Ascending aorta (tissue), 2 donors: Measurements from ENCODE around the gene SLC22A6. TPM values are rescaled to one million over a fixed set of nuclear protein-coding genes. Genes with fewer than 3 reads are reported as not detected.

Source experiments
- DNase-seq, 2 donors: peaks; one replicate each; pipeline ENCODE4 v3.0.0-alpha.2; 2019; ENCODE audit warnings: low spot score in 2 of 2
- H3K27ac ChIP-seq, 2 donors: fragments of 200-600 bp; sonication (generic); one replicate each; pipeline ENCODE4 v1.5.1; 2016 to 2017; ENCODE audit warnings: mild to moderate bottlenecking in 1 of 2
- H3K27me3 ChIP-seq: fragments of 200-600 bp; sonication (generic); one replicate; pipeline ENCODE4 v1.5.1; 2017
- H3K36me3 ChIP-seq, 2 donors: fragments of 200-600 bp; sonication (generic); one replicate each; pipeline ENCODE4 v1.5.1; 2016
- H3K4me1 ChIP-seq, 2 donors: fragments of 200-600 bp; sonication (generic); one replicate each; pipeline ENCODE4 v1.5.1; 2016 to 2017; ENCODE audit warnings: mild to moderate bottlenecking in 1 of 2
- H3K4me3 ChIP-seq, 2 donors: fragments of 200-600 bp; sonication (generic); one replicate each; pipeline ENCODE4 v1.5.1; 2016 to 2017; ENCODE audit warnings: mild to moderate bottlenecking in 1 of 2
- H3K9me3 ChIP-seq, 2 donors: fragments of 200-600 bp; sonication (generic); one replicate each; pipeline ENCODE4 v1.5.1; 2016
- intact Hi-C: fragments of 100-400 bp; cut with DNase I; formaldehyde crosslinking; loops from one replicate; pipeline ENCODE4 v1.15.1; 2023
- total RNA-seq: library from RNA; depleted of rRNA; stranded (reverse); fragments of >200 nt; gene quantifications from one replicate; pipeline ENCODE4 v1.1.0, GENCODE V29; 2016
- TF ChIP-seq, protein P1 (sequence below), 3 experiments: fragments of 200-600 bp in 2 of 3; fragments of 450-650 bp in 1 of 3; sonication (generic) in 2 of 3; IDR thresholded peaks; one replicate each; pipeline ENCODE4 v1.5.1; 2016 to 2019; ENCODE audit warnings: antibody characterized with exemption in 3 of 3, mild to moderate bottlenecking in 1 of 3, moderate library complexity in 1 of 3

The SLC22A6 gene
- total RNA-seq, 1 donor from 2014 or later, result not detected

DNA sequence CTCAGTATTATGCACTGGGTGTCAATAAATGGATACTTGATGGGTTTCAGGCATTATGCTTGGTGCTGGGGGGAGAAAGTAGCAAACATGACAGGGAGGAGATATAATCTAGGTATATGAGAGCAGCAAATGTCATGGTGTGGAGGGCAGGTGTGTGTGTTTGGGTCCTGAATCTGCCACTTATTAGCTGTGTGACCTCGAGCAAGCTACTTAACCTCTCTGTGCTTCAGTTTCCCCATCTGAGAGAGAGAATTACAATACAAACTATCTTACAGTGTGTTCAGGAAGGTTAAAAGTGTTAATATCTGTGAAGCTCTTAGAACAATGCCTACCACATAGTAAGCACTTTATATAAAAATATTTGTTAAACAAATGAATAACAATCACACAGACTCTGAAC, 28.1 kb upstream of the SLC22A6 start:
- H3K9me3 ChIP-seq, result no peaks in the 10 kb centered on the region
- no peak overlapping the region for H3K4me3 ChIP-seq
- H3K27me3 ChIP-seq, result no peaks in the 10 kb centered on the region
- TF ChIP-seq, protein P1, sequence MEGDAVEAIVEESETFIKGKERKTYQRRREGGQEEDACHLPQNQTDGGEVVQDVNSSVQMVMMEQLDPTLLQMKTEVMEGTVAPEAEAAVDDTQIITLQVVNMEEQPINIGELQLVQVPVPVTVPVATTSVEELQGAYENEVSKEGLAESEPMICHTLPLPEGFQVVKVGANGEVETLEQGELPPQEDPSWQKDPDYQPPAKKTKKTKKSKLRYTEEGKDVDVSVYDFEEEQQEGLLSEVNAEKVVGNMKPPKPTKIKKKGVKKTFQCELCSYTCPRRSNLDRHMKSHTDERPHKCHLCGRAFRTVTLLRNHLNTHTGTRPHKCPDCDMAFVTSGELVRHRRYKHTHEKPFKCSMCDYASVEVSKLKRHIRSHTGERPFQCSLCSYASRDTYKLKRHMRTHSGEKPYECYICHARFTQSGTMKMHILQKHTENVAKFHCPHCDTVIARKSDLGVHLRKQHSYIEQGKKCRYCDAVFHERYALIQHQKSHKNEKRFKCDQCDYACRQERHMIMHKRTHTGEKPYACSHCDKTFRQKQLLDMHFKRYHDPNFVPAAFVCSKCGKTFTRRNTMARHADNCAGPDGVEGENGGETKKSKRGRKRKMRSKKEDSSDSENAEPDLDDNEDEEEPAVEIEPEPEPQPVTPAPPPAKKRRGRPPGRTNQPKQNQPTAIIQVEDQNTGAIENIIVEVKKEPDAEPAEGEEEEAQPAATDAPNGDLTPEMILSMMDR (IDR thresholded peaks at IDR 0.05), result no peak
- no peak for DNase-seq
- H3K4me1 ChIP-seq, result no peaks in the 10 kb centered on the region
- intact Hi-C loops, result no loop called here
- no peaks in the 10 kb centered on the region for H3K36me3 ChIP-seq
- no peak overlapping the region for H3K27ac ChIP-seq

DNA sequence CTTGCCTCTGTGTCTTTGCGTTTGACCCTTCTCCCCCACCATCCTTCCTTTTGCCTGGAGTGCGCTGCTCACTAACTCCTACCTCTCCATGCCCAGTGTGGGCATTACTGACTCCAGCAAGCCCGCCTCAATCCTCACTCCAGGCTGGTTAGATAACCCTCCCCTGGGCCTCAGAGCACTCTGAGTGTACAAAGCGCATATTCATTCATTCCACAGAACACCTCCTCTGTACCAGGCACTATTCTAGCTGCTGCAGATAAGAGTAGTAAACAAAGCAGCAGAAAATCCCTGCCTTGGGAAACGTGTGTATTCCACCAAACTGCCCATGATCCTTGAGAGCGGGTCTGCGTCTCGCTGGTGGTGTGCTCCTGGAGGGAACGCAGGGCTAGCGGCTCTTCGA, 27.7 kb upstream of the SLC22A6 start:
- no peaks in the 10 kb centered on the region for H3K9me3 ChIP-seq
- no peak overlapping the region for H3K4me3 ChIP-seq
- intact Hi-C loops, result no loop called here
- no peaks in the 10 kb centered on the region for H3K4me1 ChIP-seq
- no peak for DNase-seq
- H3K27me3 ChIP-seq, result no peaks in the 10 kb centered on the region
- TF ChIP-seq, protein P1 (IDR thresholded peaks at IDR 0.05), result no peak
- H3K36me3 ChIP-seq, result no peaks in the 10 kb centered on the region
- no peak overlapping the region for H3K27ac ChIP-seq

DNA sequence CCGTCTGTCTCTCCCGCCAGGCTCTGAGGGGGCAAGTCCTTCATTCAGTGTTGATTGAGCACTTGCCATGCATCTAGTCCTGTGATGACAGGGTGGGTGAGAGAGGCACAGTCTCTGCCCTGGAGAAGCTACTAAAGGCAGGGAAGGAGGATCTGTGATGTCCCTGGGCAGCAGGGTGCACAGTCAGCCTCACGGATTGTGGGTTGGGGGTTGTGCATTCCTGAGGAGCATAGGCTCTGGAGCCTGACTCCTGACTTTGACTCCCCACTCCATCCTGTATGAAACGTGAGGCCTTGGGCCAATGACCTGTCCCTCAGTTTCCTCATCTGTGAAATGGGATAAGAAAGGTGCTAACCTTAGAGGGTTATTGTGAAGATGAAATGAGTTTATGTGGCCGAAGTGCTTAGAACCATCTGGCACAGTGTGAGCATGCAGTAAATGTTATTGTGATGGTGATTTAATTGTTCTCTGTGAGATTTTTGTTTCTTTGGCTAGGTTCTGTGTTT, 26.2 kb upstream of the SLC22A6 start:
- Histone ChIP-seq H3K9me3 (no peaks in the 10 kb centered on the region), H3K27ac (no peak overlapping the region), H3K4me1 (no peaks in the 10 kb centered on the region), H3K36me3 (no peaks in the 10 kb centered on the region), H3K27me3 (no peaks in the 10 kb centered on the region), H3K4me3 (no peak overlapping the region)
- DNase-seq, result no peak
- intact Hi-C loops, result no loop called here
- TF ChIP-seq, protein P1 (IDR thresholded peaks at IDR 0.05), result no peak

DNA sequence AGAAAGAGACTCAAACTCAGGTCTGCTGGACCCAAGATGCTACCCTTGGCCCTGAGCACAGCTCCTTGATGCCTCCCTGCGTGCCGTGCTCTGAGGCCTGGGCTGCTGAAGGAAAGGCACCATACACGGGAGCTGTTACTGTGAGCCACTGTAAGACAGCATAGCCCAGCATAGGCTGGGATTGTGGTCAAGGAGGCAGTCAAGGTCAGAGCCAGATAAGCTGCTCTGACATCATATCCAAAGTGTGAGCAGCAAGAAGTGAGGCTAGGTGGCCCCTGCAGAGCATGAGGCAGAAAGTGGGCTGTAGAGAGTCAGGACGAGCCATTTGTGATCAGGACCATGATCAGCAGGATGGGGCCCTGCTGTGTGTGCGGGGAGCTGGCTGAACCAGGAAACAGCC, 23.2 kb upstream of the SLC22A6 start:
- TF ChIP-seq, protein P1 (IDR thresholded peaks at IDR 0.05), result no peak

DNA sequence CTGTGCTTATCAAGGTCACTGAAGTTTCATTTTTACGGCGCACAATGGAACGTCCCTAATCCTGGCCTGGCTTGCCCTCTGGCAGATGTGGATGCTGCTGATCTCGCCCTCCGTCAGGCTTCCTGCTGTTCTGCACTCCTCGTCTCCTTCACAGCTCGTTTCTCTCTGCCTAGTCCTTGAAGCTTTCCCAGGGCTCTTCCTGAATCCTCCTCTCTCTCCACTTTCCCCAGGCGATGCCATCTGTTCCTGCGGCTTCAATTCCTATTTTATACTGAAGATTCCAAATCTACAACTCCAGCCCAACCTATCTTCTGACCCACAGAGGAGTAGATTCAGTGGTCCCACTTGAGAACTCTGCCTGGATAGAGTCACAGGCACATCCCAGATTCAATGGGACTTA, 16.7 kb upstream of the SLC22A6 start:
- Histone ChIP-seq H3K4me3 (no peak overlapping the region), H3K27me3 (no peaks in the 10 kb centered on the region), H3K4me1 (no peaks in the 10 kb centered on the region), H3K9me3 (no peaks in the 10 kb centered on the region), H3K27ac (no peak overlapping the region), H3K36me3 (no peaks in the 10 kb centered on the region)
- no peak for DNase-seq
- intact Hi-C loops, result no loop called here
- TF ChIP-seq, protein P1 (IDR thresholded peaks at IDR 0.05), result no peak

More for the DNA sequence above, 23.2 kb upstream of the SLC22A6 start:
- H3K9me3 ChIP-seq, result no peaks in the 10 kb centered on the region
- H3K27me3 ChIP-seq, result no peaks in the 10 kb centered on the region
- DNase-seq, result no peak
- no peaks in the 10 kb centered on the region for H3K4me1 ChIP-seq
- no peaks in the 10 kb centered on the region for H3K36me3 ChIP-seq
- intact Hi-C loops, result no loop called here
- no peak overlapping the region for H3K4me3 ChIP-seq
- no peak overlapping the region for H3K27ac ChIP-seq

DNA sequence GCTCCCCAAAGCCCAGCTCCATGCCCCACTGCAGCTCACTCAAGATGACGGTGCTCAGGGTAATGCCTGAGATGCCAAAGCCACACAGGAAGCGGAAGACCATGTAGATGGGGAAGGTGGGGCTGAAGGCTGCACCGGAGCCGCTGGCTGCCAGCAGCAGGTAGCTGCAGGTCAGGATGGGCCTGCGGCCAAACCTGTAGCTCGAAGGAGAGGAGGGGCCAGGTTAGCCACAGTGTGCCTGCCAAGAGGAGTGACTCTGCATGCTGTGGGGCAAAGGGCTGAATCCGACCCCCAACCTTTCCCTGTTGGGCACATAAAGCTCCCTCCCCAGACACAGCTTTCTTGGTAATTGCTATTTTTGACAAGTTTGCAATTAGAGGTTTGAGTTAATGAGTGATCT, 14.9 kb upstream of the SLC22A6 start:
- no peaks in the 10 kb centered on the region for H3K9me3 ChIP-seq
- H3K27me3 ChIP-seq, result no peaks in the 10 kb centered on the region
- no peaks in the 10 kb centered on the region for H3K36me3 ChIP-seq
- no peak for DNase-seq
- intact Hi-C loops, result no loop called here
- TF ChIP-seq, protein P1 (IDR thresholded peaks at IDR 0.05), result no peak
- H3K4me1 ChIP-seq, result no peaks in the 10 kb centered on the region
- H3K4me3 ChIP-seq, result no peak overlapping the region
- H3K27ac ChIP-seq, result no peak overlapping the region
